ENCODE data around the gene PRR19. TPM values are rescaled to one million over a fixed set of nuclear protein-coding genes. Genes with fewer than 3 reads are reported as not detected.

Gene PRR19
- polyA plus RNA-seq, 3 donors, result 0.35 to 0.51 (median 0.38) TPM

DNA sequence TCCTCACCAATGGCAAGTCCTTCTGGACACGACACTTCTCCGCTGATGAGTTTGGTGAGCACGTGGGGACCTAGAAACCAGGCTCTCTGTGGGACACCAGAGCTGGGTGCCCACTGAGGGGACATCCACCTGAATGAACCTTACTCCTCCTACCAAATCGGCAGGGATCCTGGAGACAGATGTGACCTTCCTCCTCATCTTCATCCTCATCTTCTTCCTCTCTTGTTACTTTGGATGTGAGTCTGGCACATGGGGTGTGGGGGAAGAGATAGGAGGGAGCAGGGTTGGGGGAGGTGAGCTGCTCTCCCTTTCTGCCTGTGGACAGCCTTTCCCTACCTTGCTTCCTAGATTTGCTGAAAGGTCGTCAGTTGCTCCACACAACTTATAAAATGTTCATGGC, 13.1 kb downstream of the PRR19 start:
- no peak overlapping the region for H3K4me3 ChIP-seq (replicated peaks in 1 of 3; ENCODE audit: low read depth in 2 of 3, low read length in 3 of 3)
- no peak overlapping the region for H3K4me2 ChIP-seq (replicated peaks; ENCODE audit: extremely low read depth, low read length, poor library complexity, severe bottlenecking)
- H3K4me1 Mint-ChIP-seq, result peaks cover 25% of the 10 kb centered on the region
- no peak overlapping the region for H3K27ac ChIP-seq (ENCODE audit: low read depth in 1 of 2, low read length in 2 of 2)
- WGBS (ENCODE audit: insufficient coverage), result no CpG with 5 or more reads among the region's 5 CpGs
- peaks cover 48 to 59% (median 52%) of the 10 kb centered on the region in 3 donors for H3K27me3 Mint-ChIP-seq (ENCODE audit: low read depth in 3 of 3)
- H3K36me3 ChIP-seq (replicated peaks in 1 of 2; ENCODE audit: control insufficient read depth in 1 of 2, insufficient read depth in 2 of 2, low read length in 2 of 2), result no peaks in the 10 kb centered on the region
- peaks cover 21 to 25% of the 10 kb centered on the region in 2 donors for H3K4me1 ChIP-seq (ENCODE audit: control insufficient read depth in 1 of 2, insufficient read depth in 2 of 2, low read length in 2 of 2)
- H3K27ac Mint-ChIP-seq, result no peak overlapping the region
- peak overlapping the region in 1 of 2 donors; percentile 84 for H3K4me3 Mint-ChIP-seq
- H3K36me3 Mint-ChIP-seq, result peaks cover 0 to 6% of the 10 kb centered on the region in 2 donors
- peaks cover 16 to 41% of the 10 kb centered on the region in 2 donors for H3K27me3 ChIP-seq (ENCODE audit: control insufficient read depth in 2 of 2, insufficient read depth in 2 of 2, low read length in 2 of 2)
- no peaks in the 10 kb centered on the region for H4K20me1 ChIP-seq (ENCODE audit: insufficient read depth, low read length)
- H3K9me3 ChIP-seq (replicated peaks in 1 of 2; ENCODE audit: control insufficient read depth in 1 of 2, insufficient read depth in 1 of 2, low read length in 2 of 2), result peaks cover 0 to 9% of the 10 kb centered on the region in 2 donors
- no peak for DNase-seq
- no peak overlapping the region for H3K9ac ChIP-seq (ENCODE audit: insufficient read depth, low read length, poor library complexity, severe bottlenecking)
- no peak overlapping the region for H2AFZ ChIP-seq (ENCODE audit: insufficient read depth, low read depth, low read length, poor library complexity, severe bottlenecking)
- TF ChIP-seq, protein P1, sequence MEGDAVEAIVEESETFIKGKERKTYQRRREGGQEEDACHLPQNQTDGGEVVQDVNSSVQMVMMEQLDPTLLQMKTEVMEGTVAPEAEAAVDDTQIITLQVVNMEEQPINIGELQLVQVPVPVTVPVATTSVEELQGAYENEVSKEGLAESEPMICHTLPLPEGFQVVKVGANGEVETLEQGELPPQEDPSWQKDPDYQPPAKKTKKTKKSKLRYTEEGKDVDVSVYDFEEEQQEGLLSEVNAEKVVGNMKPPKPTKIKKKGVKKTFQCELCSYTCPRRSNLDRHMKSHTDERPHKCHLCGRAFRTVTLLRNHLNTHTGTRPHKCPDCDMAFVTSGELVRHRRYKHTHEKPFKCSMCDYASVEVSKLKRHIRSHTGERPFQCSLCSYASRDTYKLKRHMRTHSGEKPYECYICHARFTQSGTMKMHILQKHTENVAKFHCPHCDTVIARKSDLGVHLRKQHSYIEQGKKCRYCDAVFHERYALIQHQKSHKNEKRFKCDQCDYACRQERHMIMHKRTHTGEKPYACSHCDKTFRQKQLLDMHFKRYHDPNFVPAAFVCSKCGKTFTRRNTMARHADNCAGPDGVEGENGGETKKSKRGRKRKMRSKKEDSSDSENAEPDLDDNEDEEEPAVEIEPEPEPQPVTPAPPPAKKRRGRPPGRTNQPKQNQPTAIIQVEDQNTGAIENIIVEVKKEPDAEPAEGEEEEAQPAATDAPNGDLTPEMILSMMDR (IDR thresholded peaks at IDR 0.05), result no peak
- peaks cover 0 to 7% (median 4%) of the 10 kb centered on the region in 7 donors for H3K9me3 Mint-ChIP-seq
- H3K79me2 ChIP-seq (ENCODE audit: insufficient read depth, low read length), result no peaks in the 10 kb centered on the region
- intact Hi-C loops (cut with micrococcal nuclease), result no loop called here

DNA sequence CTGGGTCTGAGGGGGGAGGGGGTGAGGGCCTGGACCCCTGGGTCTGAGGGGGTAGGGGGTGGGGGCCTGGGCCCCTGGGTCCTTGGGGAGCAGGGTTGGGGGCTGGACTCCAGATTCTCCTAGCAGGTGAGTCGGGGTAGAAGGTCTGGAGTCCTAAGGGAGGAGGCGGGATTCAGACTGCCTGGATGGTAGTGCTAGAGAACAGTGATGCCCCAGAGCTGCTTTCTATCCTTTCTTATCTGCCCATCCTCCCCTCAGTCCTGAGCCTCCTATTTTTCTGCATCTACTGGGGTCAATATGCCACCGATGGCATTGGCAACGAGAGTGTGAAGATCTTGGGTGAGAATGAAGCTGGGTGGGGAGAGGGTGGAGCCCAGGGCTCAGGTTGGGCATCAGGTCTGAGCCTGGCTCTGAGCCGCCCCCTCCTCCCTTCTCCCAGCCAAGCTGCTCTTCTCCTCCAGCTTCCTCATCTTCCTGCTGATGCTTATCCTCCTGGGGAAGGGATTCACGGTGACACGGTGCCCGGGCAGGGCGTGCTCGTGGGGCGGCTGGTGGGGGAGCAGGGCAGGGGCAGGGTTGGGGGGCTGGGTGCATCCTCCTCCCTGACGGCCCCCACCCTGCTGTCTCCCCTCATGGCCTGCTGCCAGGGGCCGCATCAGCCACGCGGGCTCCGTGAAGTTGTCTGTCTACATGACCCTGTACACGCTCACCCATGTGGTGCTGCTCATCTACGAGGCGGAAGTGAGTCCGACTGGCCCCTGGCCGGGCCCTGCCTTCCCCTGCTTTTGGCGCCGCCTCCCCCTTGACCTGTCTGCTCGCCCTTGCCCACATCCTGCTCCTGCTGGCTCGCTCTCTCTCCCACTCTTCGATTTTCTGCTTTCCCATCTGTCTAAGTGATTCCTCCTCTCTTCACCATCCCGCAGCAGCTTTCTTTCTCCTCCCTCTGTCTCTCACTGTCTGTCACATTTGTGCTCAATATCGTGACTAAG, 14.6 kb downstream of the PRR19 start:
- TF ChIP-seq, protein P1 (IDR thresholded peaks at IDR 0.05), result no peak
- Mint-ChIP-seq H3K4me3 (peak overlapping the region; percentile 54 to 80), H3K4me1 (peaks cover 25% of the 10 kb centered on the region), H3K27me3 (ENCODE audit: low read depth in 3 of 3) (peaks cover 53 to 66% (median 59%) of the 10 kb centered on the region in 3 donors), H3K36me3 (peaks cover 0 to 6% of the 10 kb centered on the region in 2 donors), H3K9me3 (peaks cover 0 to 7% (median 4%) of the 10 kb centered on the region in 7 donors), H3K27ac (peak overlapping the region in 3 of 7 donors; percentile 48 to 81 (median 70))
- peak in 2 of 3 donors; percentile 50 for DNase-seq
- Histone ChIP-seq H3K9ac (ENCODE audit: insufficient read depth, low read length, poor library complexity, severe bottlenecking) (no peak overlapping the region), H3K4me3 (replicated peaks in 1 of 3; ENCODE audit: low read depth in 2 of 3, low read length in 3 of 3) (peak overlapping the region in 2 of 3 experiments; percentile 17 to 65), H3K27ac (ENCODE audit: low read depth in 1 of 2, low read length in 2 of 2) (no peak overlapping the region), H4K20me1 (ENCODE audit: insufficient read depth, low read length) (no peaks in the 10 kb centered on the region), H3K9me3 (replicated peaks in 1 of 2; ENCODE audit: control insufficient read depth in 1 of 2, insufficient read depth in 1 of 2, low read length in 2 of 2) (peaks cover 0 to 9% of the 10 kb centered on the region in 2 donors), H3K27me3 (ENCODE audit: control insufficient read depth in 2 of 2, insufficient read depth in 2 of 2, low read length in 2 of 2) (peaks cover 16 to 41% of the 10 kb centered on the region in 2 donors), H3K36me3 (replicated peaks in 1 of 2; ENCODE audit: control insufficient read depth in 1 of 2, insufficient read depth in 2 of 2, low read length in 2 of 2) (no peaks in the 10 kb centered on the region), H3K4me1 (ENCODE audit: control insufficient read depth in 1 of 2, insufficient read depth in 2 of 2, low read length in 2 of 2) (peaks cover 21 to 25% of the 10 kb centered on the region in 2 donors), H2AFZ (ENCODE audit: insufficient read depth, low read depth, low read length, poor library complexity, severe bottlenecking) (peak overlapping the region; percentile 78), H3K79me2 (ENCODE audit: insufficient read depth, low read length) (no peaks in the 10 kb centered on the region), H3K4me2 (replicated peaks; ENCODE audit: extremely low read depth, low read length, poor library complexity, severe bottlenecking) (peak overlapping the region; percentile 73)
- intact Hi-C loops (cut with micrococcal nuclease), result no loop called here
- 18% methylated on average over 22 of the region's 28 CpGs for WGBS (ENCODE audit: insufficient coverage)
